Immature natural killer cell (primary cell): Measurements from ENCODE around the gene SCAANT1. TPM values are rescaled to one million over a fixed set of nuclear protein-coding genes. Genes with fewer than 3 reads are reported as not detected.

Source experiments
- DNase-seq, 3 donors: peaks; one replicate each; pipeline ENCODE4 v3.0.0; 2022; ENCODE audit warnings: mixed read lengths in 1 of 3
- H3K27ac Mint-ChIP-seq, 6 donors: one replicate each; pipeline ENCODE4 v1.8.0; 2020; ENCODE audit warnings: mixed read lengths in 6 of 6, mild to moderate bottlenecking in 5 of 6, inconsistent platforms in 4 of 6, moderate library complexity in 3 of 6
- H3K27me3 Mint-ChIP-seq, 3 donors: one replicate each; pipeline ENCODE4 v1.8.0; 2020 to 2021; ENCODE audit warnings: low read depth in 3 of 3, mild to moderate bottlenecking in 3 of 3, mixed read lengths in 3 of 3, moderate library complexity in 3 of 3, inconsistent platforms in 1 of 3
- H3K36me3 Mint-ChIP-seq, 3 donors: one replicate each; pipeline ENCODE4 v1.8.0; 2020; ENCODE audit warnings: mixed read lengths in 3 of 3, inconsistent platforms in 2 of 3, mild to moderate bottlenecking in 2 of 3
- H3K4me1 Mint-ChIP-seq, 2 donors: one replicate each; pipeline ENCODE4 v1.8.0; 2020; ENCODE audit warnings: inconsistent platforms in 2 of 2, mild to moderate bottlenecking in 2 of 2, mixed read lengths in 2 of 2, moderate library complexity in 1 of 2
- H3K4me3 Mint-ChIP-seq, 5 donors: one replicate each; pipeline ENCODE4 v1.8.0; 2020; ENCODE audit warnings: mild to moderate bottlenecking in 5 of 5, mixed read lengths in 5 of 5, inconsistent platforms in 3 of 5, moderate library complexity in 3 of 5
- H3K9me3 Mint-ChIP-seq, 6 donors: one replicate each; pipeline ENCODE4 v1.8.0; 2020; ENCODE audit warnings: mild to moderate bottlenecking in 6 of 6, mixed read lengths in 6 of 6, inconsistent platforms in 4 of 6, moderate library complexity in 3 of 6
- polyA plus RNA-seq, 3 donors: library from polyadenylated mRNA; unstranded; fragments of 300-500 nt; fragmentation: Illumina TruSeq; gene quantifications; one replicate each; pipeline ENCODE4 v1.2.3, GENCODE V29; 2021

SCAANT1 gene
- polyA plus RNA-seq, 3 donors from 2014 or later, result 6.3 TPM; not detected in 2

DNA sequence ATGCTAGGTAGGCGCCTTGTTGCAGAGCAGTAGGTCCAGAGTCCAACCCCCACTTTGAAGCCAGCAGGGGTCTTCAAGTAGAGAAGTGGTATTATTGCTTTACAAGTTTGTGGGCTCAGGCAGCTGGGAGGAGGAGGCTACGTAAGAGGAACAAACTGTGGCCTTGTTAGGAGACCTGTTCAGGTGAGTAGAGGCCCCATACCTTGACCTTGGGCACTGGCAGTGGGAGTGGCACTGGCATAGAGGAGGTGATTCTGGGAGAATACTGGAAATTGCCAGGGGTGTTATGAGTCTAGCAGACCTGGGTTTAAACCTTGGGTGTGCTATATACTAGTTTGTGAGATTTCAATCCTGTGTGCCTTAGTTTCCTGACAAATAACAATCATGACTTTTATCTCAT, 34.6 kb upstream of the SCAANT1 start:
- H3K36me3 Mint-ChIP-seq, result peaks cover 0 to 3% (median 0%) of the 10 kb centered on the region in 3 donors
- DNase-seq, result no peak
- no peak overlapping the region for H3K4me3 Mint-ChIP-seq
- H3K27me3 Mint-ChIP-seq, result peaks cover 2 to 3% (median 2%) of the 10 kb centered on the region in 3 donors
- H3K4me1 Mint-ChIP-seq, result peaks cover 47 to 85% of the 10 kb centered on the region in 2 donors
- no peaks in the 10 kb centered on the region for H3K9me3 Mint-ChIP-seq
- peak overlapping the region in 4 of 6 donors; percentile 28 to 75 (median 66) for H3K27ac Mint-ChIP-seq

DNA sequence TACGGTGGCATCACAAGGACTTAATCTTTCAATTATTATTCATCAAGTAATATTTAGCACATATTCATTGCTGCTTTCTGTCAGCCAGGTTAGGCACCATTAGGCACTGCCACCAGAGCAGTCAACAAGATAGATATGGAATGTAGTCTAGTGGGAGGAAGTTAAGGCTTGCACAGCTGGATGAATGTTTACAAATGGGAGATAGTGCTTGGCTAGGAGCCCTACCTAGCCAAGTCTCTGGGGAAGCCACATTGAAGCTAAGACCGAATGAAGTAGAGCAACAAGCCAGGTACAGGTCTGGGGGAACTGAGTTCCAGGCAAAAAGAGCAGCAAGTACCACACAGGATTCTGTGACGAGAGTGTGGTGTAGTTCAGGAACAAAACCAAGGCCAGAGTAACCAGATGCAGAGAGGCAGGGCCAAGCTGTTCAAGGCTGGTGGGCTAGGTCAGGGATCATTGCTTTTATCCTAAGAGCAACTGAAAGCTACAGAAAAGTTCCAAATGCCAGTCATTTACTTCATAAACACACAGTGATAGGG, 33.4 kb upstream of the SCAANT1 start:
- no peak for DNase-seq
- Mint-ChIP-seq H3K36me3 (peaks cover 0 to 3% (median 0%) of the 10 kb centered on the region in 3 donors), H3K4me1 (peaks cover 42 to 86% of the 10 kb centered on the region in 2 donors), H3K27me3 (peaks cover 2 to 3% (median 2%) of the 10 kb centered on the region in 3 donors), H3K27ac (peak overlapping the region in 5 of 6 donors; percentile 8 to 70 (median 23)), H3K4me3 (no peak overlapping the region), H3K9me3 (no peaks in the 10 kb centered on the region)

DNA sequence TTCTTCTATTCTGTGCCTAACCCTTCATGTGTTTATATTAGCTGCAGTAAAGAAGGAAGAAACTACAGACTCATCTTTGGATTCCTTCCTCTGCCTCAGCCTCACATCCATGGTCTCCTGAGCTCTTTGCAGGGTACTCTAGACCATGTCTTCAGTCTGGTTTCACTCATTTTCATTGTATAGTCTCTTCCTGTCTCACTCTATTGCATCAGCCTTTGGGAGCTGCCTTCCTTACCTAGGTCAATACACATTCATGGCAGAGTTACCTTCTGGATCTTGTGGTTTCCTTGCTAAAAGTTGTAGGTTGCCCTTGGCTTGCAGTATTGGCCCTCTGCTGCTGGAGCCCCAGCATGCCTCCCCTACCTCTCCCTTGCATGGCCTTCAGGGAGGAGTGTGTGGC, 31.5 kb upstream of the SCAANT1 start:
- H3K9me3 Mint-ChIP-seq, result no peaks in the 10 kb centered on the region
- no peak for DNase-seq
- peaks cover 2 to 3% (median 2%) of the 10 kb centered on the region in 3 donors for H3K27me3 Mint-ChIP-seq
- no peak overlapping the region for H3K4me3 Mint-ChIP-seq
- peaks cover 61 to 95% of the 10 kb centered on the region in 2 donors for H3K4me1 Mint-ChIP-seq
- peaks cover 0 to 3% (median 0%) of the 10 kb centered on the region in 3 donors for H3K36me3 Mint-ChIP-seq
- no peak overlapping the region for H3K27ac Mint-ChIP-seq

DNA sequence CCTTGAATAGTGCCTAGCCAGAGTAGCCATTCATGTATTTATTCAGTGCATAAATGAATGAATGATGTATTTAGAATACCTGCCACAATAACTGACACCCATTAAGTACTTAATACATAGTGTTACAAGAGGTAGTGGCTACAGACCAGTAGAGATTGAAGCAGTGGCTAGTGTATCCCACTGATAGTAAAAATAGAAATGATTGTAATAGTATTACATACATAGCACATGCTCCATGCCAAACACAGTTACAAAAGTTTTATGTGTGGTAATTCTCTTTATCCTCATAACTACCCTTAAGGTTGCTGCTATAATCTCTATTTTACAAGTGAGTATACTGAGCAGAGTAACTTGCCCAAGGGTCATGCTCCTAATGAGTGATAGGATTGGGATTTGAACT, 30.3 kb upstream of the SCAANT1 start:
- H3K27ac Mint-ChIP-seq, result peak overlapping the region in 1 of 6 donors; percentile 10
- DNase-seq, result no peak
- peaks cover 0 to 3% (median 0%) of the 10 kb centered on the region in 3 donors for H3K36me3 Mint-ChIP-seq
- H3K9me3 Mint-ChIP-seq, result no peaks in the 10 kb centered on the region
- no peak overlapping the region for H3K4me3 Mint-ChIP-seq
- H3K4me1 Mint-ChIP-seq, result peaks cover 63 to 95% of the 10 kb centered on the region in 2 donors
- H3K27me3 Mint-ChIP-seq, result peaks cover 2% of the 10 kb centered on the region in 3 donors

DNA sequence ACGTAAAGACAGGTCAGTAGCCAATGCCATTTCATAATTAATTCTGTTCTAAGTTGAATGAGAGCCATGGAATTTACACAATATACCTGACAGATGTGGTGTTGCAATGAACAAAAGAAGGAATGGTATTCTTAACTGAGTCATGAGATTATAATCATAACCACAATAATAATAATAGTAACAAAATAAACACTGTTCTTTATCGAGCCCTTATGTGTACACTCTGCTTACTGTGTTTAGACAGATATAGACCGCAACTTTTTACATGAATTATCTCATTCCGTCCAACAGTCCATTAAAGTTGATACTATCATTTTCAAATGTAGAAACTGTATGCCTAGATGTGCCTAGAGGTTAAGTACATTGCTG, 28.2 kb upstream of the SCAANT1 start:
- peaks cover 66 to 95% of the 10 kb centered on the region in 2 donors for H3K4me1 Mint-ChIP-seq
- H3K36me3 Mint-ChIP-seq, result peaks cover 0 to 3% (median 0%) of the 10 kb centered on the region in 3 donors
- no peak overlapping the region for H3K4me3 Mint-ChIP-seq
- peaks cover 0 to 2% (median 0%) of the 10 kb centered on the region in 3 donors for H3K27me3 Mint-ChIP-seq
- H3K9me3 Mint-ChIP-seq, result no peaks in the 10 kb centered on the region
- H3K27ac Mint-ChIP-seq, result peak overlapping the region in 4 of 6 donors; percentile 18 to 43 (median 37)
- DNase-seq, result no peak

DNA sequence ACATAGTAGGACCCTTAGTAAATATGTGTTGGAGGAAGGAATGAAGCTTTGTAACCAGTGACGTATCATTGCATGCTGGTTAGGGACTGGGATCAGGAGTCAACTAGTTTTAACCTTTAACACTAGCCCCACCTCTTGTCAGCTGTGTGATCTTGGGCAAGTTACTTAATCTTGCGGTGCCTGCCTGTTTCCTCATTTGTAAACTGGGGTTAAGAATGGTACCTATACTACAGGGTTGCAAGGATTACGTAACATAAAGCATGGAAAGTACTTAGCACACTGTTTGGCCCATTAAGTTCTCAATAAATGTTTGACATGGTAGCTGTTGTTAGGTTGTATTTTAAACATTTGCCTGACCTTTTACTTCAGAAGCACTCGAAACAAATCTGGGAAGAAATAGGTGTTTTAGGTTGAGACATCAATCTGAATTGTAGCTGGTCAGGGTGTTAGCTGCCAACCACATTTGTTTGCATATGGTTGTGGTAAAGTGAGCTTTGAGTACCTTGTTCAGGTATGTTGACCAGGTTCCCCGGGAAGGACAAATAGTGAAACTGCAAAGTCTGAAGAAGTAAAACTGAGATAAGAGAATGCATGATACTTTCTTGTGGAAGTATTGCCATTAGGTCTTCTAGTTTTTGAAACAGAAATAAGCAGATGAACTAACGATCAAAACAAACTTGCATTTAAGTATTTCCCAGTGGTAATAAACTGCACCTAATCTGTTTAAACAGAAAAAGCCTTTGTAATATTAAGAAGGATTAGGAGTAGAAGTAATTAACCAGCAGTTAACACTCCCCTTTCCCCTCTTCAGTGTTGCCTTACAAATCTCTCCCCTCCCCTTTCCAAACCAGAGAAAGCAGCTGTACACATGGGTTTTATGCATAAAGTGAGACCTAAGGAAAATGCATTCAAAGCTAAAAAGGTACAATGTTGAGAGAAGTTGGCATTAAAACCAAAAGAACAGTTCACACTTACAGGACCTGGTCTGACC, 25.8 kb upstream of the SCAANT1 start:
- H3K27ac Mint-ChIP-seq, result peak overlapping the region; percentile 51 to 85 (median 78)
- no peaks in the 10 kb centered on the region for H3K36me3 Mint-ChIP-seq
- peak; percentile 37 to 43 (median 41) for DNase-seq
- peaks cover 82 to 100% of the 10 kb centered on the region in 2 donors for H3K4me1 Mint-ChIP-seq
- H3K9me3 Mint-ChIP-seq, result no peaks in the 10 kb centered on the region
- peak overlapping the region; percentile 11 to 66 (median 56) for H3K4me3 Mint-ChIP-seq
- H3K27me3 Mint-ChIP-seq, result peaks cover 2 to 6% (median 6%) of the 10 kb centered on the region in 3 donors

DNA sequence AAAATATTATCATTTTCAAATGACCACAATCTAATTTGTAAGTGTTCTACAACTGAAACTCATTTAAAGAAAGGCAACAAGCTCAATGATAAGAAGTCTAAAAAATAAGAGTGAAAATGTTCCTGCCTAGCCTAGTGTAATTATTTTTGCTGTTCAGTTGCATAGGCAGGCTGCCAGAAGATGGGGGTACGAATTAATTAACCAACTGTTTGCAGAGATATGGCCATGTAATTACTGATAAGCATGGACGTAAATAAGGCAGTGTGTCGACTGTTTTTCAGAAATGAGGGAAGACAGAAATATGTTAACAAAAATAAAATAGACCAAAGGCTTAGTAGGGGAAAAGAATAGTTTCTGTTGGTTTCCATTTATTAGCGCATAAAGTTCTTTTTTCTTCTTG, 24.7 kb upstream of the SCAANT1 start:
- DNase-seq, result no peak
- Mint-ChIP-seq H3K9me3 (no peaks in the 10 kb centered on the region), H3K27me3 (peaks cover 2 to 6% (median 6%) of the 10 kb centered on the region in 3 donors), H3K27ac (peak overlapping the region; percentile 60 to 87 (median 78)), H3K4me3 (peak overlapping the region in 4 of 5 donors; percentile 56 to 66 (median 60)), H3K4me1 (peaks cover 90 to 100% of the 10 kb centered on the region in 2 donors), H3K36me3 (no peaks in the 10 kb centered on the region)

DNA sequence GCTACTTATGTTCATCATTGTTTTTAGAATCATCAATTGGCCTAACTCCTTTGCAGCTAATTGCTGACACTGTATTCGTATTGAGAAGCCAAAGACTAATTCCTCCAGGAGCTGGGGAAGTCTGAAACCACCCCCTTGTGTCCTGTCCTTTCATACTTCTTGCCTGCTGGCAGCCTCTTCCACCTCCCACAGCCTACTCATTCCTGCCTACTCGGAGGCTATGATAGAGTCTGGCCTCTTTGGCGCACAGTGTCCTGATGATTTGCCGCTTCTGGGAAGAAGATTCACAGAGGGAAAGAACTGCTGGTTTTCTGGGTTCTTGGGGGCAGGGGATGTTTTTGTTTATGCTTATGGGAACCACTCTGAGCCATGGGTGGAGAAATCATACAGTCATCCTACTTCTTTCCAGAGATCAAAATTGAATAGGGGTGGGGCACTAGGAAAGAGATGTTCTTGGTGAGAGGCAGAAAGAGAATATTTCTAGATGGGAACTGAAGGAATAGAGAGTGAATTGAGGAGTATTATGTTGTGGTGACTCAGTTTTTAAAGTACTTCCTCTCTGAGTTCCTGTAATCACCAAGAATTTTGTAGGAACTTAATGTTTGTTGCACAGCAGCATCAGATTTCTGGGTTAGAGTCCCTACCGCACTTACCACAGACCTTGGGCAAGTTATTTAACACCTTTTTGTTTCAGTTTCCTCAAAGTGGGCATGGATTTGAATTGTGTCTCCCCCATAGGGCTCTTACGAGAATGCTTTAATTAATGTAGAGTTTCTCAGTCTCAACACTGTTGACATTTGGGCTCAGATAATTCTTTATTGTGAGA, 22.1 kb upstream of the SCAANT1 start:
- Mint-ChIP-seq H3K36me3 (no peaks in the 10 kb centered on the region), H3K4me1 (peaks cover 85 to 91% of the 10 kb centered on the region in 2 donors), H3K27ac (peak overlapping the region; percentile 72 to 91 (median 88)), H3K4me3 (peak overlapping the region; percentile 51 to 75 (median 72)), H3K9me3 (no peaks in the 10 kb centered on the region), H3K27me3 (peaks cover 2 to 6% (median 6%) of the 10 kb centered on the region in 3 donors)
- peak; percentile 69 to 71 (median 70) for DNase-seq

DNA sequence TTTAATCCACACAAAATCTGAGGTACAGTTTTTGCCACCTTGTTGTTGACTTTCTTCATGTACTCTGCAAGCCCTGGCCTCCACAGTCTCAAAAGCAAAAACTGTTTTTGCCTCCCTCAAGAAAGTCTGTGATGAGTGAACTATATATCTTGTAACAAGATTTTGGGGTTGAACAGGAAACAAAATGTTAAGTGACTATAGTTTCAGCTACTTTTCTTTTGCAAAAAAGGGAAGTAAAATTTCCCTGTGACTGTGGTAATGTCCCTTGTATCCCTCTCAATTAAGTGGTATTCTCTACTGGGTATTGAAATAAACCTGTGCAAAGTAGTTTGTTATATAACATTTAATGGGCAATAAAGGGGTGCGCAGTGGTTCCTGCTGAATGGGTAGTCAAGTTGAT, 21.3 kb upstream of the SCAANT1 start:
- Mint-ChIP-seq H3K9me3 (no peaks in the 10 kb centered on the region), H3K4me3 (peak overlapping the region; percentile 51 to 75 (median 72)), H3K36me3 (no peaks in the 10 kb centered on the region), H3K27me3 (peaks cover 2 to 6% (median 6%) of the 10 kb centered on the region in 3 donors), H3K4me1 (peaks cover 79 to 88% of the 10 kb centered on the region in 2 donors), H3K27ac (peak overlapping the region; percentile 62 to 91 (median 80))
- no peak for DNase-seq

DNA sequence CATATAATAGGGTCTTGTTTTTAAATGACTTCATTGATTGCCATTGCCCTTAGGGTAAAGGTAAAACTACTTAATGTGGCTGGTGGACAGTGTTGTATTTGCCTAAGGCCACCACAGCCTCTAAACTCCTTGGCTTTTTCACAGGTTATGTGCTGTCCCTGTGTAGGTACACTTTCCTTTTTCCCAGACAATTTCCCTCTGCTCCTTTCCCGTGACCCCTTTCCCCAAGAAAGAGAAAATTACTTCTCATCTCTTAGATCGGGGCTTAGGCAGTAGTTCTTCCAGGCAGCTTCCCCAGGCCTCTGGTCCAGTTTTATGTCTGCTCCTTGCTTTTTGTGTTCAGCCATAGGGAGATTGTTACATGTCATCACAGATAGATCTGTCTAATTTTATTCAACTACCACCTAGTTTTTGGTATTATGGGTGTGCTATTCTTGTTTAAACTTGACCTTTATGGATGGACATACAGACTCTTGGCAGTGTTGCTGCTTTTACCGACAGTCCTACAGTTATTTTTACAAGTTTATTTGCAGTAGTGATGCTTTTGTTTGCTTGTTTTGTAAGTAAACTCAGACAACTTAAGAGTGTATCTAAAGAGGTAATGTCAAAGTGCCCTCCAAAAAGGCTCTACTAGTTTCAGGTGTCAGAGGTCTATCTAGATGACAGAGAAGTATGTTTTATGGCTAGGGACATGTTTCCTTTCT, 20.5 kb upstream of the SCAANT1 start:
- Mint-ChIP-seq H3K36me3 (peaks cover 0 to 2% (median 0%) of the 10 kb centered on the region in 3 donors), H3K4me1 (peaks cover 71 to 84% of the 10 kb centered on the region in 2 donors), H3K4me3 (peak overlapping the region in 2 of 5 donors; percentile 23 to 72), H3K27me3 (peaks cover 2 to 6% (median 6%) of the 10 kb centered on the region in 3 donors), H3K27ac (peak overlapping the region; percentile 62 to 91 (median 80)), H3K9me3 (no peaks in the 10 kb centered on the region)
- no peak for DNase-seq

DNA sequence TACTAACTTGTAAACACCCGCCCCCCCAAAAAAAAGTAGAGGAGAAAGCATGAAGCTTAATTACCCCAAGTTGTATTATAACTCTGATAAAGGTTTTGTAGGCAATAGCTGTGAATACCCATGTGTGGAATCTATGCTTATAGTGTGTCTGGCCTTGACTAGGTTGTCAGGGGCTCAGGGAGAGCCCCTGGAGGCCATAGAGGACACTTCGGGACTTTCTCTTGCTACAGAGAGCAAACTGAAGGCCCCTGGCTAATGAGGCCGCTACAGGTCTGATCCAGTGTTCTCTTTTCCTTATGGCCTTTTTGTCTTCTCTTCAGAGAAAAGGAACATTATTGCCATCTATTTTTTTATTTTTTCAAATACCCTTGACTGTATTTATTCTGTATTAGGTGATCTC, 19.1 kb upstream of the SCAANT1 start:
- Mint-ChIP-seq H3K36me3 (peaks cover 0 to 14% (median 5%) of the 10 kb centered on the region in 3 donors), H3K27ac (peak overlapping the region in 2 of 6 donors; percentile 18 to 45), H3K9me3 (no peaks in the 10 kb centered on the region), H3K4me1 (peaks cover 58 to 84% of the 10 kb centered on the region in 2 donors), H3K4me3 (no peak overlapping the region), H3K27me3 (peaks cover 2 to 6% (median 6%) of the 10 kb centered on the region in 3 donors)
- DNase-seq, result no peak

DNA sequence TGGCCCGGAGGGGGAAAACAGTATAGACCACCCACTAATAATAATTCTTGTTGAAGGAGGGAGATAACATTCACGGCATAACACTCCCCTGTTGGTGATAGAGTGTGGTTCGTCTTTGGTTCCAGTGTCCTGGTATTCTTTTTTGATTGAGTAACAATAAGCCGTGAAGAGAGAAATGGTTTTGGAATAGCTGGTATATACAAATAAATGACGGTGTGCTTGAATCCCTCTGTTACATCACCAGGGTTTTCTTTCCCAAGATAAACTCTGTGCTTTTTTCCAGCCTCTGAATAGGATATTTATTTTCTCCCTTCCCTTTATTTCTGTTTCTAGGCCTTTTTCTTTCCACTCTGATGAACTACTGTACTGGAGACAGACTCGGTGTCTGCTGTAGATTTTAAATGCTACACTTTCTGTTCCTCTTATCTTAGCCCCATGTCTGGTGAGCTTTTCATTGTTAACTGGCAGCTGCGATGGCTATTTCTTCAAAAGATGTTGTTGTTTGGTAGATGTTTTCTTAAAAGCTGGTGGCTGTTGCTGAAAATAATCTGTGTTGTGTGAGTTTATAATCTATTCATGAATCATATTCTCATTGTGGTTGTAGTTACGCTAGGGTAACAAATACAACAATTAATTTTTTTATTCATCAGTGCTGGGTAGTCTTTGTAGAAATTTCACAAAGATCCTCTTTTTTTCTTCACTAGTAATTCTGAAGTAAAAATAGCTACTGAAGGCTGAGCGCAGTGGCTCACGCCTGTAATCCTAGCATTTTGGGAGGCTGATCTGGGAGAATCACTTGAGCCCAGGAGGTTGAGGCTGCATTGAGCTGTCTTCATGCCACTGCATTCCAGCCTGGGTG, 15.5 kb upstream of the SCAANT1 start:
- peaks cover 46 to 78% of the 10 kb centered on the region in 2 donors for H3K4me1 Mint-ChIP-seq
- peak overlapping the region in 3 of 6 donors; percentile 11 to 25 (median 12) for H3K27ac Mint-ChIP-seq

More for the DNA sequence above, 15.5 kb upstream of the SCAANT1 start:
- H3K9me3 Mint-ChIP-seq, result no peaks in the 10 kb centered on the region
- DNase-seq, result no peak
- peaks cover 7 to 27% (median 14%) of the 10 kb centered on the region in 3 donors for H3K36me3 Mint-ChIP-seq
- no peak overlapping the region for H3K4me3 Mint-ChIP-seq
- peaks cover 0 to 8% (median 0%) of the 10 kb centered on the region in 3 donors for H3K27me3 Mint-ChIP-seq
